Uterus (tissue), 2 donors: Measurements from ENCODE around the gene ADD1.

Source experiments
- POLR2A ChIP-seq, 2 donors: fragments of 450-650 bp; IDR thresholded peaks; one replicate each; pipeline ENCODE4 v1.6.1; 2016; ENCODE audit warnings: antibody characterized with exemption in 2 of 2, mild to moderate bottlenecking in 1 of 2, moderate library complexity in 1 of 2
- TF ChIP-seq, protein P1 (sequence below), 4 experiments: fragments of 200-600 bp in 2 of 4; fragments of 450-650 bp in 2 of 4; sonication (generic) in 2 of 4; IDR thresholded peaks; one replicate each; pipeline ENCODE4 v1.5.1; 2016 to 2019; ENCODE audit warnings: antibody characterized with exemption in 4 of 4, mild to moderate bottlenecking in 2 of 4, moderate library complexity in 1 of 4

DNA sequence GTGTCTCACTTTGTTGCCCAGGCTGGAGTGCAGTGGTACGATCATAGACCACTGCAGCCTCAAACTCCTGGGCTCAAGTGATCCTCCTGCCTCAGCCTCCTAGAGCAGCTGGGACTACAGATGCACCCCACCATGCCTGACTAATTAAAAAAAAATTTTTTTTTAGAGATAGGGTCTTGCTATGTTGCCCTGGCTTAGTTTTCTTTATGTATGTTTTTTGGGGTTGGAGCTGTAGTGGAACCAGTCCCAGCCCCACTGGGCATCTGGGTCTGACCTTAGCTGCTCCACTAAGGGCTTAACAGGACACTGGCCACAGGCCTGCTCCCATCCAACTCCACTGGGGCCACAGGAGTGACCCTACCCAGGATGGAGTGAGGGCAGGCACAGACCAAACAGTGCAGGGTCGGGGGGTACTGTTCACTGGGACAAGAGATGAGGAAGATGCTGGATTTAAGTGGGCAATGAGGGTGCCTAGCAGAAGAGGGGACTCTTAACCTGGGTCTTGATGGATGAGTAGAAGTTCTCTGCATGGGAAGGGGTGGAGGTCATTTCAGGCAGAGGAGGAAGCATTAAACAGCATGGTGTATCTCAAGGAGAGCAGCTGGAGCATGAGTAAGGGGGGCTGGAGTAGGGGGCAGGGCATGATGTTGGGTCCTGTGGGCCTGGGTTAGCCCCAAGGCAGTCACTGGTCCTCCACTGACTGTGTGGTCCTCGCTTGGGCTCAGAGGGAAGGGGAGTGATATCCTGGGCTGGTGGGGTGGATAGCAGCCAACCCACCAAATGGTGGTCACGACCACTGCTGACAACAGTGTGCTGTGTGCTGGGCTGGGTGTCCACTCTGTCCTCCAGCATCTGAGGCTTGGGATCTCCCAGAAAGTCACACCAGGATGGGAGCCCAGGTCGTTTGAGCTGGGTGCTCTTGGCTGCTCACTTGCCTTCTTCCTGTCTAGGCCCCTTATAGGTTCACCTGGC, 24.1 kb upstream of the ADD1 start:
- TF ChIP-seq, protein P1, sequence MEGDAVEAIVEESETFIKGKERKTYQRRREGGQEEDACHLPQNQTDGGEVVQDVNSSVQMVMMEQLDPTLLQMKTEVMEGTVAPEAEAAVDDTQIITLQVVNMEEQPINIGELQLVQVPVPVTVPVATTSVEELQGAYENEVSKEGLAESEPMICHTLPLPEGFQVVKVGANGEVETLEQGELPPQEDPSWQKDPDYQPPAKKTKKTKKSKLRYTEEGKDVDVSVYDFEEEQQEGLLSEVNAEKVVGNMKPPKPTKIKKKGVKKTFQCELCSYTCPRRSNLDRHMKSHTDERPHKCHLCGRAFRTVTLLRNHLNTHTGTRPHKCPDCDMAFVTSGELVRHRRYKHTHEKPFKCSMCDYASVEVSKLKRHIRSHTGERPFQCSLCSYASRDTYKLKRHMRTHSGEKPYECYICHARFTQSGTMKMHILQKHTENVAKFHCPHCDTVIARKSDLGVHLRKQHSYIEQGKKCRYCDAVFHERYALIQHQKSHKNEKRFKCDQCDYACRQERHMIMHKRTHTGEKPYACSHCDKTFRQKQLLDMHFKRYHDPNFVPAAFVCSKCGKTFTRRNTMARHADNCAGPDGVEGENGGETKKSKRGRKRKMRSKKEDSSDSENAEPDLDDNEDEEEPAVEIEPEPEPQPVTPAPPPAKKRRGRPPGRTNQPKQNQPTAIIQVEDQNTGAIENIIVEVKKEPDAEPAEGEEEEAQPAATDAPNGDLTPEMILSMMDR (IDR thresholded peaks at IDR 0.05) = no peak
- TF ChIP-seq POLR2A (IDR thresholded peaks at IDR 0.05) = no peak
